ENCODE measurements around the gene R3HDM2. TPM values are rescaled to one million over a fixed set of nuclear protein-coding genes. Genes with fewer than 3 reads are reported as not detected.

R3HDM2 gene
- total RNA-seq, 1 experiment from 2014 or later: 34.7 TPM

DNA sequence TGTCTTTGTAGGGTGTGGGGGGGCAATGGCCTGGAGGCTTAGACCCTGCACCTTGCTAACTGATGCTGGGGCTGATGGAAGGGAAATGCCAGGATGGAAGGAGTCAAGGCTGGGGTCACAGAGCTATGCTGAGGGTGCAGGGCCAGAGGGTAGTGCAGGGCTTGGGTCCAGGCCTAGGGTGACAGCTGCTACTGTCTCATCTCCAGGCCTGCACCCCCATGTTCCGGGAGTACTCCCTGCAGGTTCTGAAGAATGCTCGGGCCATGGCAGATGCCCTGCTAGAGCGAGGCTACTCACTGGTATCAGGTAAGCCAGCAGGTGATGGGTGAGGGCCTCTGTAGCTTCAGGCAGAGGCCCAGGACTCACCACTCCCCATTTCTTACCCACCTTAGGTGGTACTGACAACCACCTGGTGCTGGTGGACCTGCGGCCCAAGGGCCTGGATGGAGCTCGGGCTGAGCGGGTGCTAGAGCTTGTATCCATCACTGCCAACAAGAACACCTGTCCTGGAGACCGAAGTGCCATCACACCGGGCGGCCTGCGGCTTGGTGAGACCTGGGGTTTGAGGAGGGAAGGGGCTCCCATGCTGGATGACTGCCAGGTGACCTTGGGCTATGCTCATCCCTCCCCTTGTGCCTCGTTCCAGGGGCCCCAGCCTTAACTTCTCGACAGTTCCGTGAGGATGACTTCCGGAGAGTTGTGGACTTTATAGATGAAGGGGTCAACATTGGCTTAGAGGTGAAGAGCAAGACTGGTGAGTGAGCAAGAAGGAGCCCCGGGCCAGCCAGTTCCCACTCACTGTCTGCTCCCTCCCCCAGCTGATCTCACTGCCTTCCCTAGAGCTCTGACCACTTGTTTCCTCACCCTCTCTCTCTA is 197.2 kb downstream of the R3HDM2 start:
- H3K27ac Mint-ChIP-seq: peak overlapping the region; percentile 53; the same call in 1 of the 2 replicates
- DNase-seq (ENCODE audit: low spot score) (no peak), ATAC-seq (no peak)
- H3K27me3 Mint-ChIP-seq (ENCODE audit: low read depth): peaks cover 55% of the 10 kb centered on the region
- peaks cover 35% of the 10 kb centered on the region for H3K36me3 Mint-ChIP-seq
- peaks cover 50% of the 10 kb centered on the region for H3K4me1 Mint-ChIP-seq
- no peak overlapping the region for H3K4me3 Mint-ChIP-seq
- POLR2A ChIA-PET: no interaction called here
- CTCF ChIA-PET: interaction anchor here (0.6 to 1.6 kb wide), 4 partner anchors 9 to 20 kb away, joined by 3 to 6 read pairs (median 4); no protein-coding TSS in a partner anchor
- no peaks in the 10 kb centered on the region for H3K9me3 Mint-ChIP-seq
- TF ChIP-seq NR2C2 (CRISPR knock-in tag; IDR thresholded peaks at IDR 0.05) (no peak), MYBL2 (CRISPR knock-in tag; IDR thresholded peaks at IDR 0.05) (no peak), ELF4 (CRISPR knock-in tag; IDR thresholded peaks at IDR 0.05; ENCODE audit: low read depth) (no peak), NFATC4 (CRISPR knock-in tag; IDR thresholded peaks at IDR 0.05) (no peak), ZNF219 (CRISPR knock-in tag; IDR thresholded peaks at IDR 0.05; ENCODE audit: borderline replicate concordance) (no peak), EMX1 (CRISPR knock-in tag; IDR thresholded peaks at IDR 0.05) (no peak), GRHL2 (CRISPR knock-in tag; IDR thresholded peaks at IDR 0.05; ENCODE audit: insufficient replicate concordance, severe bottlenecking) (no peak), MXD4 (CRISPR knock-in tag; IDR thresholded peaks at IDR 0.05; ENCODE audit: borderline replicate concordance) (no peak), KAT7 (CRISPR knock-in tag; IDR thresholded peaks at IDR 0.05; ENCODE audit: borderline replicate concordance) (no peak)
- TF ChIP-seq, protein P1, sequence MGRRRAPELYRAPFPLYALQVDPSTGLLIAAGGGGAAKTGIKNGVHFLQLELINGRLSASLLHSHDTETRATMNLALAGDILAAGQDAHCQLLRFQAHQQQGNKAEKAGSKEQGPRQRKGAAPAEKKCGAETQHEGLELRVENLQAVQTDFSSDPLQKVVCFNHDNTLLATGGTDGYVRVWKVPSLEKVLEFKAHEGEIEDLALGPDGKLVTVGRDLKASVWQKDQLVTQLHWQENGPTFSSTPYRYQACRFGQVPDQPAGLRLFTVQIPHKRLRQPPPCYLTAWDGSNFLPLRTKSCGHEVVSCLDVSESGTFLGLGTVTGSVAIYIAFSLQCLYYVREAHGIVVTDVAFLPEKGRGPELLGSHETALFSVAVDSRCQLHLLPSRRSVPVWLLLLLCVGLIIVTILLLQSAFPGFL (CRISPR knock-in tag; IDR thresholded peaks at IDR 0.05; ENCODE audit: borderline replicate concordance): no peak
- TF ChIP-seq, protein P2, sequence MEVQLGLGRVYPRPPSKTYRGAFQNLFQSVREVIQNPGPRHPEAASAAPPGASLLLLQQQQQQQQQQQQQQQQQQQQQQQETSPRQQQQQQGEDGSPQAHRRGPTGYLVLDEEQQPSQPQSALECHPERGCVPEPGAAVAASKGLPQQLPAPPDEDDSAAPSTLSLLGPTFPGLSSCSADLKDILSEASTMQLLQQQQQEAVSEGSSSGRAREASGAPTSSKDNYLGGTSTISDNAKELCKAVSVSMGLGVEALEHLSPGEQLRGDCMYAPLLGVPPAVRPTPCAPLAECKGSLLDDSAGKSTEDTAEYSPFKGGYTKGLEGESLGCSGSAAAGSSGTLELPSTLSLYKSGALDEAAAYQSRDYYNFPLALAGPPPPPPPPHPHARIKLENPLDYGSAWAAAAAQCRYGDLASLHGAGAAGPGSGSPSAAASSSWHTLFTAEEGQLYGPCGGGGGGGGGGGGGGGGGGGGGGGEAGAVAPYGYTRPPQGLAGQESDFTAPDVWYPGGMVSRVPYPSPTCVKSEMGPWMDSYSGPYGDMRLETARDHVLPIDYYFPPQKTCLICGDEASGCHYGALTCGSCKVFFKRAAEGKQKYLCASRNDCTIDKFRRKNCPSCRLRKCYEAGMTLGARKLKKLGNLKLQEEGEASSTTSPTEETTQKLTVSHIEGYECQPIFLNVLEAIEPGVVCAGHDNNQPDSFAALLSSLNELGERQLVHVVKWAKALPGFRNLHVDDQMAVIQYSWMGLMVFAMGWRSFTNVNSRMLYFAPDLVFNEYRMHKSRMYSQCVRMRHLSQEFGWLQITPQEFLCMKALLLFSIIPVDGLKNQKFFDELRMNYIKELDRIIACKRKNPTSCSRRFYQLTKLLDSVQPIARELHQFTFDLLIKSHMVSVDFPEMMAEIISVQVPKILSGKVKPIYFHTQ (CRISPR knock-in tag; IDR thresholded peaks at IDR 0.05): no peak
- TF ChIP-seq, protein P3, sequence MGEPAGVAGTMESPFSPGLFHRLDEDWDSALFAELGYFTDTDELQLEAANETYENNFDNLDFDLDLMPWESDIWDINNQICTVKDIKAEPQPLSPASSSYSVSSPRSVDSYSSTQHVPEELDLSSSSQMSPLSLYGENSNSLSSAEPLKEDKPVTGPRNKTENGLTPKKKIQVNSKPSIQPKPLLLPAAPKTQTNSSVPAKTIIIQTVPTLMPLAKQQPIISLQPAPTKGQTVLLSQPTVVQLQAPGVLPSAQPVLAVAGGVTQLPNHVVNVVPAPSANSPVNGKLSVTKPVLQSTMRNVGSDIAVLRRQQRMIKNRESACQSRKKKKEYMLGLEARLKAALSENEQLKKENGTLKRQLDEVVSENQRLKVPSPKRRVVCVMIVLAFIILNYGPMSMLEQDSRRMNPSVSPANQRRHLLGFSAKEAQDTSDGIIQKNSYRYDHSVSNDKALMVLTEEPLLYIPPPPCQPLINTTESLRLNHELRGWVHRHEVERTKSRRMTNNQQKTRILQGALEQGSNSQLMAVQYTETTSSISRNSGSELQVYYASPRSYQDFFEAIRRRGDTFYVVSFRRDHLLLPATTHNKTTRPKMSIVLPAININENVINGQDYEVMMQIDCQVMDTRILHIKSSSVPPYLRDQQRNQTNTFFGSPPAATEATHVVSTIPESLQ (CRISPR knock-in tag; IDR thresholded peaks at IDR 0.05): no peak
- TF ChIP-seq, protein P4, sequence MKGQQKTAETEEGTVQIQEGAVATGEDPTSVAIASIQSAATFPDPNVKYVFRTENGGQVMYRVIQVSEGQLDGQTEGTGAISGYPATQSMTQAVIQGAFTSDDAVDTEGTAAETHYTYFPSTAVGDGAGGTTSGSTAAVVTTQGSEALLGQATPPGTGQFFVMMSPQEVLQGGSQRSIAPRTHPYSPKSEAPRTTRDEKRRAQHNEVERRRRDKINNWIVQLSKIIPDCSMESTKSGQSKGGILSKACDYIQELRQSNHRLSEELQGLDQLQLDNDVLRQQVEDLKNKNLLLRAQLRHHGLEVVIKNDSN (CRISPR knock-in tag; IDR thresholded peaks at IDR 0.05): no peak
- TF ChIP-seq, protein P5, sequence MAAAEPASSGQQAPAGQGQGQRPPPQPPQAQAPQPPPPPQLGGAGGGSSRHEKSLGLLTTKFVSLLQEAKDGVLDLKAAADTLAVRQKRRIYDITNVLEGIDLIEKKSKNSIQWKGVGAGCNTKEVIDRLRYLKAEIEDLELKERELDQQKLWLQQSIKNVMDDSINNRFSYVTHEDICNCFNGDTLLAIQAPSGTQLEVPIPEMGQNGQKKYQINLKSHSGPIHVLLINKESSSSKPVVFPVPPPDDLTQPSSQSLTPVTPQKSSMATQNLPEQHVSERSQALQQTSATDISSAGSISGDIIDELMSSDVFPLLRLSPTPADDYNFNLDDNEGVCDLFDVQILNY (CRISPR knock-in tag; IDR thresholded peaks at IDR 0.05): no peak
- TF ChIP-seq, protein P6, sequence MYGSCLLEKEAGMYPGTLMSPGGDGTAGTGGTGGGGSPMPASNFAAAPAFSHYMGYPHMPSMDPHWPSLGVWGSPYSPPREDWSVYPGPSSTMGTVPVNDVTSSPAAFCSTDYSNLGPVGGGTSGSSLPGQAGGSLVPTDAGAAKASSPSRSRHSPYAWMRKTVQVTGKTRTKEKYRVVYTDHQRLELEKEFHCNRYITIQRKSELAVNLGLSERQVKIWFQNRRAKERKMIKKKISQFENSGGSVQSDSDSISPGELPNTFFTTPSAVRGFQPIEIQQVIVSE (CRISPR knock-in tag; IDR thresholded peaks at IDR 0.05; ENCODE audit: borderline replicate concordance): no peak
- TF ChIP-seq, protein P7, sequence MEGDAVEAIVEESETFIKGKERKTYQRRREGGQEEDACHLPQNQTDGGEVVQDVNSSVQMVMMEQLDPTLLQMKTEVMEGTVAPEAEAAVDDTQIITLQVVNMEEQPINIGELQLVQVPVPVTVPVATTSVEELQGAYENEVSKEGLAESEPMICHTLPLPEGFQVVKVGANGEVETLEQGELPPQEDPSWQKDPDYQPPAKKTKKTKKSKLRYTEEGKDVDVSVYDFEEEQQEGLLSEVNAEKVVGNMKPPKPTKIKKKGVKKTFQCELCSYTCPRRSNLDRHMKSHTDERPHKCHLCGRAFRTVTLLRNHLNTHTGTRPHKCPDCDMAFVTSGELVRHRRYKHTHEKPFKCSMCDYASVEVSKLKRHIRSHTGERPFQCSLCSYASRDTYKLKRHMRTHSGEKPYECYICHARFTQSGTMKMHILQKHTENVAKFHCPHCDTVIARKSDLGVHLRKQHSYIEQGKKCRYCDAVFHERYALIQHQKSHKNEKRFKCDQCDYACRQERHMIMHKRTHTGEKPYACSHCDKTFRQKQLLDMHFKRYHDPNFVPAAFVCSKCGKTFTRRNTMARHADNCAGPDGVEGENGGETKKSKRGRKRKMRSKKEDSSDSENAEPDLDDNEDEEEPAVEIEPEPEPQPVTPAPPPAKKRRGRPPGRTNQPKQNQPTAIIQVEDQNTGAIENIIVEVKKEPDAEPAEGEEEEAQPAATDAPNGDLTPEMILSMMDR (IDR thresholded peaks at IDR 0.05): no peak
- TF ChIP-seq, protein P8, sequence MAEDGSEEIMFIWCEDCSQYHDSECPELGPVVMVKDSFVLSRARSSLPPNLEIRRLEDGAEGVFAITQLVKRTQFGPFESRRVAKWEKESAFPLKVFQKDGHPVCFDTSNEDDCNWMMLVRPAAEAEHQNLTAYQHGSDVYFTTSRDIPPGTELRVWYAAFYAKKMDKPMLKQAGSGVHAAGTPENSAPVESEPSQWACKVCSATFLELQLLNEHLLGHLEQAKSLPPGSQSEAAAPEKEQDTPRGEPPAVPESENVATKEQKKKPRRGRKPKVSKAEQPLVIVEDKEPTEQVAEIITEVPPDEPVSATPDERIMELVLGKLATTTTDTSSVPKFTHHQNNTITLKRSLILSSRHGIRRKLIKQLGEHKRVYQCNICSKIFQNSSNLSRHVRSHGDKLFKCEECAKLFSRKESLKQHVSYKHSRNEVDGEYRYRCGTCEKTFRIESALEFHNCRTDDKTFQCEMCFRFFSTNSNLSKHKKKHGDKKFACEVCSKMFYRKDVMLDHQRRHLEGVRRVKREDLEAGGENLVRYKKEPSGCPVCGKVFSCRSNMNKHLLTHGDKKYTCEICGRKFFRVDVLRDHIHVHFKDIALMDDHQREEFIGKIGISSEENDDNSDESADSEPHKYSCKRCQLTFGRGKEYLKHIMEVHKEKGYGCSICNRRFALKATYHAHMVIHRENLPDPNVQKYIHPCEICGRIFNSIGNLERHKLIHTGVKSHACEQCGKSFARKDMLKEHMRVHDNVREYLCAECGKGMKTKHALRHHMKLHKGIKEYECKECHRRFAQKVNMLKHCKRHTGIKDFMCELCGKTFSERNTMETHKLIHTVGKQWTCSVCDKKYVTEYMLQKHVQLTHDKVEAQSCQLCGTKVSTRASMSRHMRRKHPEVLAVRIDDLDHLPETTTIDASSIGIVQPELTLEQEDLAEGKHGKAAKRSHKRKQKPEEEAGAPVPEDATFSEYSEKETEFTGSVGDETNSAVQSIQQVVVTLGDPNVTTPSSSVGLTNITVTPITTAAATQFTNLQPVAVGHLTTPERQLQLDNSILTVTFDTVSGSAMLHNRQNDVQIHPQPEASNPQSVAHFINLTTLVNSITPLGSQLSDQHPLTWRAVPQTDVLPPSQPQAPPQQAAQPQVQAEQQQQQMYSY (CRISPR knock-in tag; IDR thresholded peaks at IDR 0.05): no peak
- TF ChIP-seq, protein P9, sequence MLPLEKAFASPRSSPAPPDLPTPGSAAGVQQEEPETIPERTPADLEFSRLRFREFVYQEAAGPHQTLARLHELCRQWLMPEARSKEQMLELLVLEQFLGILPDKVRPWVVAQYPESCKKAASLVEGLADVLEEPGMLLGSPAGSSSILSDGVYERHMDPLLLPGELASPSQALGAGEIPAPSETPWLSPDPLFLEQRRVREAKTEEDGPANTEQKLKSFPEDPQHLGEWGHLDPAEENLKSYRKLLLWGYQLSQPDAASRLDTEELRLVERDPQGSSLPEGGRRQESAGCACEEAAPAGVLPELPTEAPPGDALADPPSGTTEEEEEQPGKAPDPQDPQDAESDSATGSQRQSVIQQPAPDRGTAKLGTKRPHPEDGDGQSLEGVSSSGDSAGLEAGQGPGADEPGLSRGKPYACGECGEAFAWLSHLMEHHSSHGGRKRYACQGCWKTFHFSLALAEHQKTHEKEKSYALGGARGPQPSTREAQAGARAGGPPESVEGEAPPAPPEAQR (CRISPR knock-in tag; IDR thresholded peaks at IDR 0.05): no peak

Data from WTC11 (cell line).